CD4-positive, alpha-beta memory T cell (primary cell): ENCODE measurements around the gene TLCD5. TPM values are rescaled to one million over a fixed set of nuclear protein-coding genes. Genes with fewer than 3 reads are reported as not detected.

Experiments
- CTCF ChIA-PET: fragments of 350-600 bp; sonication (Branson Sonifier 250); formaldehyde crosslinking; loops from one replicate; lab custom pipeline; 2021; ENCODE audit warnings: inconsistent platforms; ENCODE audit not compliant: partially characterized antibody; lab: Charles Lee
- POLR2A ChIA-PET: fragments of 350-600 bp; sonication (Branson Sonifier 250); formaldehyde crosslinking; loops from one replicate; lab custom pipeline; 2021; ENCODE audit not compliant: partially characterized antibody; lab: Charles Lee
- DNase-seq, 5 donors: peaks; one replicate each; pipeline versions ENCODE4 v3.0.0 to v3.0.0-alpha.2; 2020 to 2022; ENCODE audit warnings: mixed read lengths in 1 of 5
- H3K27ac ChIP-seq: one replicate; pipeline ENCODE4 v1.7.0; 2013; ENCODE audit warnings: low read depth, low read length
- H3K27me3 ChIP-seq: 2 replicates; pipeline ENCODE4 v1.7.0; 2013; ENCODE audit warnings: mild to moderate bottlenecking, low read length, moderate library complexity; ENCODE audit not compliant: insufficient read depth
- H3K36me3 ChIP-seq: 2 replicates; pipeline ENCODE4 v1.7.0; 2013; ENCODE audit warnings: mild to moderate bottlenecking, low read length, moderate library complexity; ENCODE audit not compliant: insufficient read depth
- H3K4me1 ChIP-seq: 2 replicates; pipeline ENCODE4 v1.7.0; 2013; ENCODE audit warnings: mild to moderate bottlenecking, low read length, moderate library complexity; ENCODE audit not compliant: insufficient read depth
- H3K4me3 ChIP-seq, 2 donors: one replicate each; pipeline ENCODE4 v1.7.0; 2013; ENCODE audit warnings: low read length in 2 of 2, mild to moderate bottlenecking in 1 of 2
- H3K9me3 ChIP-seq, 2 donors: one replicate each; pipeline ENCODE4 v1.7.0; 2013; ENCODE audit warnings: low read length in 2 of 2, control low read depth in 1 of 2; ENCODE audit not compliant: control insufficient read depth in 1 of 2
- H3K27ac Mint-ChIP-seq, 7 donors: one replicate each; pipeline ENCODE4 v1.8.0; 2020 to 2021; ENCODE audit warnings: mixed read lengths in 7 of 7, mild to moderate bottlenecking in 6 of 7, inconsistent platforms in 3 of 7, moderate library complexity in 3 of 7
- H3K27me3 Mint-ChIP-seq, 2 donors: one replicate each; pipeline ENCODE4 v1.8.0; 2020 to 2021; ENCODE audit warnings: mixed read lengths in 2 of 2
- H3K36me3 Mint-ChIP-seq, 2 donors: one replicate each; pipeline ENCODE4 v1.8.0; 2020 to 2021; ENCODE audit warnings: mixed read lengths in 2 of 2, inconsistent platforms in 1 of 2, mild to moderate bottlenecking in 1 of 2
- H3K4me1 Mint-ChIP-seq, 4 donors: one replicate each; pipeline ENCODE4 v1.8.0; 2020 to 2021; ENCODE audit warnings: mixed read lengths in 4 of 4, mild to moderate bottlenecking in 1 of 4
- H3K4me3 Mint-ChIP-seq, 8 donors: one replicate each; pipeline ENCODE4 v1.8.0; 2020 to 2021; ENCODE audit warnings: mixed read lengths in 8 of 8, mild to moderate bottlenecking in 7 of 8, moderate library complexity in 6 of 8, inconsistent platforms in 3 of 8
- H3K9me3 Mint-ChIP-seq, 8 donors: one replicate each; pipeline ENCODE4 v1.8.0; 2020 to 2021; ENCODE audit warnings: mixed read lengths in 8 of 8, mild to moderate bottlenecking in 5 of 8, inconsistent platforms in 3 of 8, moderate library complexity in 1 of 8
- intact Hi-C: fragments of 100-400 bp; cut with micrococcal nuclease; formaldehyde crosslinking; loops from one replicate; pipeline ENCODE4 v1.15.1; 2023
- polyA plus RNA-seq, 2 donors: library from polyadenylated mRNA; unstranded; fragments of 300-500 nt; fragmentation: Illumina TruSeq; gene quantifications; one replicate each; pipeline ENCODE4 v1.2.3, GENCODE V29; 2021
- total RNA-seq, 2 experiments: library from RNA; stranded (reverse); gene quantifications; one replicate each; pipeline ENCODE4 v1.2.3, GENCODE V29; 2021

Gene TLCD5
- total and polyA plus RNA-seq, 4 experiments from 2014 or later: 0.13 to 0.70 (median 0.27) TPM

GRCh38 chr11:120298461-120298860, 26.6 kb upstream of the TLCD5 start:
- no peak for DNase-seq
- Mint-ChIP-seq H3K27ac (no peak overlapping the region), H3K4me1 (no peaks in the 10 kb centered on the region), H3K27me3 (peaks cover 25 to 26% of the 10 kb centered on the region in 2 donors), H3K4me3 (no peak overlapping the region), H3K36me3 (no peaks in the 10 kb centered on the region), H3K9me3 (no peaks in the 10 kb centered on the region)
- H3K9me3 ChIP-seq: no peaks in the 10 kb centered on the region
- H3K4me1 ChIP-seq: no peaks in the 10 kb centered on the region
- H3K27ac ChIP-seq: no peak overlapping the region
- no peak overlapping the region for H3K4me3 ChIP-seq
- intact Hi-C loops: no loop called here
- ChIA-PET CTCF (no interaction called here), POLR2A (no interaction called here)
- H3K27me3 ChIP-seq: peaks cover 2% of the 10 kb centered on the region
- no peaks in the 10 kb centered on the region for H3K36me3 ChIP-seq

- no peaks in the 10 kb centered on the region for H3K4me1 ChIP-seq
- Mint-ChIP-seq H3K27ac (peak overlapping the region in 1 of 7 donors; percentile 80), H3K36me3 (no peaks in the 10 kb centered on the region), H3K4me3 (no peak overlapping the region), H3K9me3 (no peaks in the 10 kb centered on the region), H3K4me1 (no peaks in the 10 kb centered on the region), H3K27me3 (peaks cover 12 to 18% of the 10 kb centered on the region in 2 donors)
- ChIA-PET POLR2A (no interaction called here), CTCF (interaction anchor here (0.7 to 2.8 kb wide), 25 partner anchors 8 to 893 kb away, joined by 3 to 19 read pairs (median 5); partner anchors contain the start of gene TLCD5)
- no peaks in the 10 kb centered on the region for H3K9me3 ChIP-seq
- no peak overlapping the region for H3K27ac ChIP-seq
- H3K27me3 ChIP-seq: no peaks in the 10 kb centered on the region
- no peak for DNase-seq
- H3K4me3 ChIP-seq: no peak overlapping the region
- no peaks in the 10 kb centered on the region for H3K36me3 ChIP-seq
- intact Hi-C loops: loop anchor here (2.0 kb wide), 1 partner anchor 67 kb away; no protein-coding TSS in a partner anchor
Measured at GRCh38 chr11:120302001-120302805, 22.9 kb upstream of the TLCD5 start.

GRCh38 chr11:120303004-120303637, 22.0 kb upstream of the TLCD5 start:
- POLR2A ChIA-PET: no interaction called here
- peak in 4 of 5 donors; percentile 32 to 44 (median 40) for DNase-seq

DNA sequence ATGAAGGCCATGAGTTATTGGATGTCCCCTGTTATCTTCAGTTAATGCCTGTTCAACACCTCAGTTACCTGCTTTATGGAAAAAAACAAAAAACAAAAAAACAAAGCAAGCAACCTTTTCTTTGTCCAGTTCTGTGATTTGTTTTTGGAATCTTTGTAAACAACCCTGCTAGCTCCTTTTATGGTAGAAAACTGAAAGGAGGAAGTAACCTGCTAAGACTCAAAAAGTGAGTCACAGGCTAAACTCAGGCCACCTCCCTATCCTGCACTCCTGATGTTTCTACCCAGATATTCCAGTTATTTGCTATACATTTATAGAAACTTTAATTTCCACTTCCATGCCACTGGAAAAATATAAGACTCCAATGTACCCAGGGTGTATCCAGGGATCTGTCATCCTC, 20.6 kb upstream of the TLCD5 start:
- H3K27ac ChIP-seq: no peak overlapping the region
- no peak overlapping the region for H3K27ac Mint-ChIP-seq
- H3K36me3 Mint-ChIP-seq: no peaks in the 10 kb centered on the region
- H3K27me3 ChIP-seq: no peaks in the 10 kb centered on the region
- H3K9me3 ChIP-seq: no peaks in the 10 kb centered on the region
- H3K4me3 Mint-ChIP-seq: no peak overlapping the region
- no peaks in the 10 kb centered on the region for H3K4me1 ChIP-seq
- intact Hi-C loops: no loop called here
- no peak overlapping the region for H3K4me3 ChIP-seq
- H3K27me3 Mint-ChIP-seq: peaks cover 10 to 12% of the 10 kb centered on the region in 2 donors
- CTCF ChIA-PET: interaction anchor here (0.7 to 2.8 kb wide), 7 partner anchors 10 to 942 kb away, joined by 3 to 19 read pairs (median 3); no protein-coding TSS in a partner anchor
- no peaks in the 10 kb centered on the region for H3K9me3 Mint-ChIP-seq
- POLR2A ChIA-PET: no interaction called here
- DNase-seq: no peak
- H3K4me1 Mint-ChIP-seq: no peaks in the 10 kb centered on the region
- H3K36me3 ChIP-seq: no peaks in the 10 kb centered on the region

More at GRCh38 chr11:120303004-120303637, 22.0 kb upstream of the TLCD5 start:
- H3K36me3 ChIP-seq: no peaks in the 10 kb centered on the region
- peaks cover 9 to 14% of the 10 kb centered on the region in 2 donors for H3K27me3 Mint-ChIP-seq
- H3K4me3 ChIP-seq: no peak overlapping the region
- H3K36me3 Mint-ChIP-seq: no peaks in the 10 kb centered on the region
- H3K4me3 Mint-ChIP-seq: no peak overlapping the region
- H3K9me3 Mint-ChIP-seq: no peaks in the 10 kb centered on the region
- no peak overlapping the region for H3K27ac ChIP-seq
- CTCF ChIA-PET: interaction anchor here (0.7 to 2.8 kb wide), 33 partner anchors 9 to 892 kb away, joined by 3 to 19 read pairs (median 4); partner anchors contain the start of gene TLCD5
- intact Hi-C loops: loop anchor here (2.0 kb wide), 1 partner anchor 68 kb away; no protein-coding TSS in a partner anchor
- H3K27me3 ChIP-seq: no peaks in the 10 kb centered on the region
- no peaks in the 10 kb centered on the region for H3K4me1 ChIP-seq
- no peak overlapping the region for H3K27ac Mint-ChIP-seq
- H3K4me1 Mint-ChIP-seq: no peaks in the 10 kb centered on the region
- no peaks in the 10 kb centered on the region for H3K9me3 ChIP-seq

DNA sequence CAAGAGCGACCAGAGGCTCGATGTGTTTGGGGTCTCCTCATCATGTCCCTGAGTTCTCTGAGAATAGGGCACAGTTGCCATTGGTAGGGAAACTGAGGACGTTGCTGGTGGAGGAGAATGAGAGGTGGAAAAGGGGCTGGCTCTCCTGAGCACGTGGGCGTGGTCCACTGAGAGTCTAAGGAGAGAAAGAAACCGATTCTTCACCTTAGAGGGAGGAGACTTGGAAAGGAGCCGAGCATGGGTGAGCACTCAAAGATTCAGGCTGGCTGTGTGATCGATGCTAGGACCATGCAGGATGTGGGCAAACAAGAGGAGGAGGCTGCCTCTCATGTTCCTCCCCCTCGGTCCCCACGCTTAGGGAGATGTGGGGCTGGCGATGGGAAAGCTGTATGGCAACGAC, 19.8 kb upstream of the TLCD5 start:
- CTCF ChIA-PET: interaction anchor here (1.6 kb wide), 1 partner anchor 18 kb away, joined by 3 read pairs; no protein-coding TSS in a partner anchor

DNA sequence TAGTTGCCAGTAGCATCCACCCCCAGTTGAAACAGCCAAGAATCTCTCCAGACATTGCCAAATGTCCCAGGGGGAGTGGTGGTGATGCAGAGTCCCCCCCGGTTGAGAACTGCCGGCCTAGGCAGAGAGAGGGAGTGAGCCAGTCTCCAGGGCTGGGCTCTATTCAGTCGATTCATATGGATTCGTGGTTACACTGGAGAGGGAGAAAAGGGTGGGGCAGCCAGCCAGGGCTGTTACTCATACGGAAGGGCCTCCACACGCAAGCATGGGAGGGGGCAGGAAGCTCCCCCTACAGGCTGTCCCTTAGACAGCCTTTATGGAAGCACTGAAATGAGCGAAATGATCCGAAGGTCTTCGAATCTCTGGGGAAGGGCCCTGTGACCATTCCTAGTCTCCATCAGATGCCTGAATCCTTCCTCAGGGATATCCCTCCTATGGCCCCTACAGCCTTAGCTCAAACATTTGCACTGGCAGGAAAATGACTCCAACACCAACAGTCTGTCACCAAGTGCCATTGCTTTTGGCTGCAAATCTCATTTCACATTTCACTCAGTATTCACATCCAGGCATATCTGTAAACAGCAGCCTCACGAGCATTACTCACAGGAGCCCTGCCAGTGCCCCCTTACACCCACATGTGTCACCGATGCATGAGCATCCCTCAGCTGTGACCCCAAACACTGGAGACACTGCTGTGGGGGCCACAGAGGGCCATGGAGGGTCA, 18.4 kb upstream of the TLCD5 start:
- no peaks in the 10 kb centered on the region for H3K4me1 ChIP-seq
- H3K4me1 Mint-ChIP-seq: no peaks in the 10 kb centered on the region
- DNase-seq: no peak
- intact Hi-C loops: no loop called here
- H3K9me3 Mint-ChIP-seq: no peaks in the 10 kb centered on the region
- peaks cover 5 to 7% of the 10 kb centered on the region in 2 donors for H3K27me3 Mint-ChIP-seq
- H3K27ac Mint-ChIP-seq: no peak overlapping the region
- H3K9me3 ChIP-seq: no peaks in the 10 kb centered on the region
- H3K27ac ChIP-seq: no peak overlapping the region
- H3K36me3 Mint-ChIP-seq: no peaks in the 10 kb centered on the region
- H3K4me3 ChIP-seq: no peak overlapping the region
- no peak overlapping the region for H3K4me3 Mint-ChIP-seq
- H3K27me3 ChIP-seq: no peaks in the 10 kb centered on the region
- POLR2A ChIA-PET: no interaction called here
- no peaks in the 10 kb centered on the region for H3K36me3 ChIP-seq
- CTCF ChIA-PET: interaction anchor here (1.6 kb wide), 1 partner anchor 11 kb away, joined by 3 read pairs; no protein-coding TSS in a partner anchor

More for the DNA sequence above, 19.8 kb upstream of the TLCD5 start:
- Histone ChIP-seq H3K4me3 (no peak overlapping the region), H3K4me1 (no peaks in the 10 kb centered on the region), H3K36me3 (no peaks in the 10 kb centered on the region), H3K27ac (no peak overlapping the region), H3K27me3 (no peaks in the 10 kb centered on the region), H3K9me3 (no peaks in the 10 kb centered on the region)
- no peak for DNase-seq
- intact Hi-C loops: no loop called here
- no peaks in the 10 kb centered on the region for H3K36me3 Mint-ChIP-seq
- peaks cover 7 to 8% of the 10 kb centered on the region in 2 donors for H3K27me3 Mint-ChIP-seq
- POLR2A ChIA-PET: no interaction called here
- no peaks in the 10 kb centered on the region for H3K9me3 Mint-ChIP-seq
- no peaks in the 10 kb centered on the region for H3K4me1 Mint-ChIP-seq
- H3K4me3 Mint-ChIP-seq: no peak overlapping the region
- no peak overlapping the region for H3K27ac Mint-ChIP-seq
